ENCODE measurements around the gene SCGN.

GRCh38 chr6:25627001-25627400 is 25.0 kb upstream of the SCGN start:
- TF ChIP-seq CTCF (IDR thresholded peaks at IDR 0.05; ENCODE audit: low read length) (no peak), EZH2 (IDR thresholded peaks at IDR 0.05; ENCODE audit: borderline replicate concordance, low read length) (no peak)

All from OCI-LY1 (cell line).